ENCODE results near the gene POTEB3.
"Not testable (repeated sequence)": the region's sequence is repeated elsewhere in the genome, so short reads cannot be mapped to it uniquely, and the experiment has no call there.

The POTEB3 gene

GRCh38 chr15:21440399-21440798 is at the start of gene POTEB3:
POTEB3 (minus strand) TSS chr15:21440499; CDS start chr15:21440011, 488 bp downstream.
- DNase-seq (ENCODE audit: low spot score); in situ Hi-C loops (cut with MboI; ENCODE audit: low sequenced_read_pairs, unreplicated experiment): not testable (repeated sequence)

- in situ Hi-C loops (cut with MboI; ENCODE audit: low sequenced_read_pairs, unreplicated experiment); DNase-seq (ENCODE audit: low spot score): not testable (repeated sequence)
Observed at GRCh38 chr15:21453683-21454082, 13.4 kb upstream of the POTEB3 start.

- in situ Hi-C loops (cut with MboI; ENCODE audit: low sequenced_read_pairs, unreplicated experiment); DNase-seq (ENCODE audit: low spot score): not testable (repeated sequence)
Observed at GRCh38 chr15:21451920-21452563, 11.7 kb upstream of the POTEB3 start.

GRCh38 chr15:21451487-21451886 is 11.2 kb upstream of the POTEB3 start:
- DNase-seq (ENCODE audit: low spot score); in situ Hi-C loops (cut with MboI; ENCODE audit: low sequenced_read_pairs, unreplicated experiment): not testable (repeated sequence)

- DNase-seq (ENCODE audit: low spot score); in situ Hi-C loops (cut with MboI; ENCODE audit: low sequenced_read_pairs, unreplicated experiment): not testable (repeated sequence)
Observed at GRCh38 chr15:21407366-21407765, 32.9 kb downstream of the POTEB3 start.

GRCh38 chr15:21401531-21401930 is 38.8 kb downstream of the POTEB3 start:
- in situ Hi-C loops (cut with MboI; ENCODE audit: low sequenced_read_pairs, unreplicated experiment); DNase-seq (ENCODE audit: low spot score): not testable (repeated sequence)

- in situ Hi-C loops (cut with MboI; ENCODE audit: low sequenced_read_pairs, unreplicated experiment); DNase-seq (ENCODE audit: low spot score): not testable (repeated sequence)
Observed at GRCh38 chr15:21399111-21399510, 41.2 kb downstream of the POTEB3 start.

GRCh38 chr15:21398511-21398910 is 41.8 kb downstream of the POTEB3 start:
- DNase-seq (ENCODE audit: low spot score); in situ Hi-C loops (cut with MboI; ENCODE audit: low sequenced_read_pairs, unreplicated experiment): not testable (repeated sequence)

GRCh38 chr15:21397656-21398055 is 42.6 kb downstream of the POTEB3 start:
- in situ Hi-C loops (cut with MboI; ENCODE audit: low sequenced_read_pairs, unreplicated experiment); DNase-seq (ENCODE audit: low spot score): not testable (repeated sequence)

- in situ Hi-C loops (cut with MboI; ENCODE audit: low sequenced_read_pairs, unreplicated experiment); DNase-seq (ENCODE audit: low spot score): not testable (repeated sequence)
Observed at GRCh38 chr15:21397186-21397585, 43.1 kb downstream of the POTEB3 start.

GRCh38 chr15:21385961-21386360 is 54.3 kb downstream of the POTEB3 start:
- in situ Hi-C loops (cut with MboI; ENCODE audit: low sequenced_read_pairs, unreplicated experiment); DNase-seq (ENCODE audit: low spot score): not testable (repeated sequence)

- in situ Hi-C loops (cut with MboI; ENCODE audit: low sequenced_read_pairs, unreplicated experiment); DNase-seq (ENCODE audit: low spot score): not testable (repeated sequence)
Observed at GRCh38 chr15:21383866-21384485, 56.3 kb downstream of the POTEB3 start.

GRCh38 chr15:21373682-21374081 is 66.6 kb downstream of the POTEB3 start:
- in situ Hi-C loops (cut with MboI; ENCODE audit: low sequenced_read_pairs, unreplicated experiment); DNase-seq (ENCODE audit: low spot score): not testable (repeated sequence)

- in situ Hi-C loops (cut with MboI; ENCODE audit: low sequenced_read_pairs, unreplicated experiment), result not testable (repeated sequence)
Observed at GRCh38 chr15:21369177-21369576, 71.1 kb downstream of the POTEB3 start.

GRCh38 chr15:21368625-21369024 is 71.7 kb downstream of the POTEB3 start:
- DNase-seq (ENCODE audit: low spot score); in situ Hi-C loops (cut with MboI; ENCODE audit: low sequenced_read_pairs, unreplicated experiment): not testable (repeated sequence)

More at GRCh38 chr15:21369177-21369576, 71.1 kb downstream of the POTEB3 start:
- DNase-seq (ENCODE audit: low spot score), result not testable (repeated sequence)

All from GM13976 (cell line).